Germinal center (tissue), 1 donor: Measurements from ENCODE around the gene EFNA3.

Source experiments
- DNase-seq: peaks from one replicate; pipeline ENCODE4 v3.0.0; 2012; ENCODE audit warnings: mixed read lengths, low spot score

Gene EFNA3

DNA sequence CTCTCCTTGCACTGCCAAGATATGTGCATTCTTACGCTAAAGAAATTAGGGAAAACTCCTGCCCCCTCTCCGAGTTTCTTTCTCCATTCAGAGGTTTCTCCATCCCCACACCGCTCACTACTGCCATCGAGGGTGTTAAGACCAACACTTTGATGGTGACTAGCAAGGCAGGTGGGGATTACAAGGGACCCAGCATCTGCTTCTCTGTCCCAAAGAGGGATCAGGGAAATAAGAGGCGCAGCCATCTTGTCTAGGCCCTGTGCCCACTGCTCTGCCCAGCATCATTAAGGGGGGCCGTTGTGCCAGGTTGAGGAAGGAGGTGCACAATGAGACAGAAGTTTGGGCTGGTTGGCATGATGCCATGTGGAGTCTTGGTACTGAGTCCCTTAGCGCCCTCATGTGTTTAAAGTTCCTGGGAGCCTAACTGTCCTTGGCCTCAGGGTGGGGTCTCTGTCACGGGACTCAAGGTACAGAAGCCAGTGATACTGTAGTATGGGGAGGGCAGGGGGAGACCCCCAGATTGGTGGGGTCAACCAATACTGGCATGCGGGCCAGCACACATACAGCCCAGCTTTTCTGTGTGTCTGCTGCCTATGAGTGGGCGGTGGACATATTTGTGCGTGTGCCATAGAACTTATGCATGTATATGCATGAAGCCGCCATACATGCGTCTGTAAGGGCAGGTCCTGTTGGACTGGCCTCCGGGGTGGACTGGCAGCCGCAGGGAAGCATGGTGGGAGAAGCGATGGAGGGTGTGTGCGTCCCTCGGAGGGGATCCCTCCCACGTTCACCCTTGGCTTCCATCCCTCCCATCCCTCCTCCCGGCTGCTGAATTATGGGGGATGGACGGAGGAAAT is 5.5 kb downstream of the EFNA3 start:
- DNase-seq = no peak

DNA sequence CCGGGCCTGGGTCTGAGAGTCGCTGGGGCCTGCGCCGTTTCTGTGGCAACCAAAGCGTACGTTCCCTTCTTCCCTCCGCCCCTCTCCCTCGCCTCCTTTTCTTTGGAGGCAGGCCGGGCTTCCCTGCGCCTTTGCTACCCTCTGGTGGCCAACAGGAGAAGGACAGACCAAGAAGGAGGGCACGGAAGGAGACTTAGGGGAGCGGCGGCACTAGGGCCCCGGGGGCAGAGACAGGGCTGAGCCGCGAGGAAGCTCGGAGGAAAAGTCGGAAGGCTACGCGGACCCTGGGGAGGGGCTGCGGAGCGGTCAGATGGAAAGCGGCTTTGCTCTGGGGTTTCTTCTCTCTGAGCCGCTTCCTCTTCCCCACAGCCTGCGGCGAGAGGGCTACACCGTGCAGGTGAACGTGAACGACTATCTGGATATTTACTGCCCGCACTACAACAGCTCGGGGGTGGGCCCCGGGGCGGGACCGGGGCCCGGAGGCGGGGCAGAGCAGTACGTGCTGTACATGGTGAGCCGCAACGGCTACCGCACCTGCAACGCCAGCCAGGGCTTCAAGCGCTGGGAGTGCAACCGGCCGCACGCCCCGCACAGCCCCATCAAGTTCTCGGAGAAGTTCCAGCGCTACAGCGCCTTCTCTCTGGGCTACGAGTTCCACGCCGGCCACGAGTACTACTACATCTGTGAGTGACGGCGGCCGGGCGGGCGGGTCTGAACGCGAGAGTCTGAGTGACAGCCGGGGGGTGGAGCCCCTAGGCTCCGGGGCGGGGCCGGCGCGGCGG is 6.3 kb downstream of the EFNA3 start:
- peak; percentile 94 for DNase-seq

DNA sequence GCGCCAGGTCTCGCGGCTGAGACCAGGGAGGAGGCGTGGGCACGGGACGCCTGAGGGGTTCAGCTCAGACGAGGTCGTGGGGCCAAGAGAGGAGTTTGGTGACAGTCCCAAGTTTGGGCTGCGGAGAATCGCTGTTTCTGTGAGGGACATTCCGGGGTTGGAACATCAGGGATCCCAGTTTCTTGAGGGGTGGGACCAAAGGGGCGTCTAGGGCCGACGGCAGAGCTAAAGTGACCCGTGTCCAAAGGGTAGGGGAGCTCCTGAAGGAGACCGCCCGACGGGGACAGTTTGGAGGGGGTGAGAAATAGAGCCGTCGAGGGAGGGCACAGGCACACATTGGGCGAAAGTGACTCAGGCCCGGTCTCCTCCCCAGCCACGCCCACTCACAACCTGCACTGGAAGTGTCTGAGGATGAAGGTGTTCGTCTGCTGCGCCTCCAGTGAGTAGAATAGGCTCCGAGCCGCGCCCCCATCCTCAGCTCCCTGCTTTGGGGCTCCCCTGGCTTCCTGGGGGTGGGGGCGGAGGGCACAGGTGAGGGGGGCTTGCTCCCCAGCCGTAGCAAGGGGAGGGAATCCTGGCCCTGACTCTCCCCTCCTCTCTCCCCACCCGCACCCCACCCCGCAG is 7.0 kb downstream of the EFNA3 start:
- DNase-seq = no peak

GRCh38 chr1:155086128-155086741 is 7.6 kb downstream of the EFNA3 start:
- DNase-seq = peak; percentile 85

DNA sequence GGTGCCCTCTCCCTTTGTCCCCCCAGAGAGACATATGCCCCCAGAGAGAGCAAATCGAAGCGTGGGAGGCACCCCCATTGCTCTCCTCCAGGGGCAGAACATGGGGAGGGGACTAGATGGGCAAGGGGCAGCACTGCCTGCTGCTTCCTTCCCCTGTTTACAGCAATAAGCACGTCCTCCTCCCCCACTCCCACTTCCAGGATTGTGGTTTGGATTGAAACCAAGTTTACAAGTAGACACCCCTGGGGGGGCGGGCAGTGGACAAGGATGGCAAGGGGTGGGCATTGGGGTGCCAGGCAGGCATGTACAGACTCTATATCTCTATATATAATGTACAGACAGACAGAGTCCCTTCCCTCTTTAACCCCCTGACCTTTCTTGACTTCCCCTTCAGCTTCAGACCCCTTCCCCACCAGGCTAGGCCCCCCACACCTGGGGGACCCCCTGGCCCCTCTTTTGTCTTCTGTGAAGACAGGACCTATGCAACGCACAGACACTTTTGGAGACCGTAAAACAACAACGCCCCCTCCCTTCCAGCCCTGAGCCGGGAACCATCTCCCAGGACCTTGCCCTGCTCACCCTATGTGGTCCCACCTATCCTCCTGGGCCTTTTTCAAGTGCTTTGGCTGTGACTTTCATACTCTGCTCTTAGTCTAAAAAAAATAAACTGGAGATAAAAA is 8.4 kb downstream of the EFNA3 start:
- DNase-seq = no peak

DNA sequence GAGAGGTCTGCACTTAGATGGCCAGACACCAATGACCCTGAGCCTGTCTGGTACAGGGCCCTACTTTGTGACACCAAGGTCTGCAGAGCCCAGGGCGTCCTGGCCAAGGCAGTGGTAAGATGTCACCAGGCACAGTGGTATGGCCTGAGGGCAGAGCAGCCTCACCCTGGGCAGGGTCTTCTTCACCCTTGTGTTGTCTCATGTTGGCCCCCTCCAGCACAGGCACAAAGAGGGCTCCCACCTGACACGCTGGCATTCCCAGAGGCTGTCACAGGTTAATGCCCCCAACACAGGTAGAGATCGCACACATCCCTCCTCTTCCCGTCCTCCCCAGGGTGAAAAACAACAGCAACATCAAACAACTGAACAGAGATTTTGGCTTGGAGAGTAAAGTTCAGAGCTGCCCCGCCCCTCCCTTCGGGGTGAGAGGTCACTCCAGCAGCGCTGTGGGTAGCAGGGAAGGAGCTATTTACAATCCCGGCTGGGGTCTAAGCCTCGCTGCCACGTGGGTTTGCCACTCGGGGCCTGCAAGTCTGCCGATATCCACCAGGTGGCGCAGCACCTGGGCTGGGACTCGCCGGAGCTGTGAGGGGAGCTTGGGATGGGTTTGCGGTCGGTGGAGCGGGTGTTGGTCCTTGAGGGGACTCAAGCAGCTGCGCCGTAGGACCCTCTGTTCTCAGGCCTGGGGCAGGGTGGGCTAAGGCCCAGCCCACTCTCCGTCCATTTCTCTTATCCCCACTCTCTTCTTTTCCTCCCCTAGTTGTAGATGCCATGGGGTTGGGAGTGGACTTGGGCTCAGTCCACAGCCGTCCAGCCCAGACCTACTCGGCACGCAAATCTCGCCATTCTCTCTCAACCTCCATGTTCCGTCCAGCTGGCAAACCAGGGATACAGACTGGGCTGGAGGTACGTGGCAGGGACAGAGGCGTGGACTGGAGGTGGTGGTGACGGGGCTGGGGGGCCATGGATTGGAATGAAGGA is 12.7 kb downstream of the EFNA3 start:
- DNase-seq = peak; percentile 80

DNA sequence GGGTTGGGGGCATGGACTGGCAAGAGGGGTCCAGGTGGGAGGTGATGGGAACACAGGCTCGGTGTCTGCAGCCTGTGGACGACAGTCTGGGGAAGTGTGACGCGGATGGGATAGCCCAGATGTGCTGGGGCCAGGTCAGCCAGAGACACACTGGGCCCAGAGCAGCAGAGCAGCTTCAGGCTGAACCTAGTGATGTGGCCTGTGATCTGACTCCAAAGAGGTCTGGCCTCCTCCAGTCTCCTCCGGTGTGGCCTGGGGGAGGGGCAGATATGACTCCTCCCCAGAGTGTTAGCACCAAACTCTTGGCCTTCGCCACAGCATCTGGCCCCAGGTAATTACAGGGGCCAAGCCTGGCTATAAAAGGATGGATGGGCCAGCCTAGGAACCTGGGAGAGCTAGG is 13.5 kb downstream of the EFNA3 start:
- DNase-seq = no peak

DNA sequence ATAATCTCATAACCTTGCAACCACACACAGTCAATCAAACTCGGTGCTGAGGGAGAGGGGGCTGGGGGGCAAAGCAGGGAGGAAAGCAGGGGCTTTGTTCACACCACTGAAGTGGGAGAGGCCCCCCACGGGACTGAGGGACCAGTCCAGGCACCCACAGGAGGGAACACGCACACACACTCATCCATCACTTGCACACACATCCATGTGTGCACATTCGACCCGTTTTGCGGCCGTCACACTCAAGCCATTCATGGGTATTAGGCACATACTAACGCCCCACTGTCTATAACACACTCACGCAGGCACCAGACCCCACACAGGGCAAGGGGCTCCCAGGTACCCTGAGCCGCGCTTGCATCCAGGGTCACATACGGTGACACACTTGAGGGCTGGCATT is 14.0 kb downstream of the EFNA3 start:
- no peak for DNase-seq

GRCh38 chr1:155093911-155094621 is 15.4 kb downstream of the EFNA3 start:
- no peak for DNase-seq

DNA sequence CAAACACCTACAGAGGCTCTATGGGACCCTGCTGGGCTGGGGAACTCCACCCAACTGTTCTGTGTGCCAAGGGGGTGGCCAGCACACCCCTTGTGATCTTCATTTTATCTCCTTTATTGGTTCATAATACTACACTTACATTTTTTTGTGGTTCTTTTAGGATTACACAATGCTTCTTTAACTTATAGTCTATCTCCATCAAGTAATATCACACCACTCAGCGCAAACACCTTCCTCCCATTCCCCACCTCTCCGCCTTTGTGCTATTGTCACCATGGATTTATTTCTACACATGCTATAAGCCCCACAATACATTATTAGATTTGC is 15.9 kb downstream of the EFNA3 start:
- DNase-seq = no peak

DNA sequence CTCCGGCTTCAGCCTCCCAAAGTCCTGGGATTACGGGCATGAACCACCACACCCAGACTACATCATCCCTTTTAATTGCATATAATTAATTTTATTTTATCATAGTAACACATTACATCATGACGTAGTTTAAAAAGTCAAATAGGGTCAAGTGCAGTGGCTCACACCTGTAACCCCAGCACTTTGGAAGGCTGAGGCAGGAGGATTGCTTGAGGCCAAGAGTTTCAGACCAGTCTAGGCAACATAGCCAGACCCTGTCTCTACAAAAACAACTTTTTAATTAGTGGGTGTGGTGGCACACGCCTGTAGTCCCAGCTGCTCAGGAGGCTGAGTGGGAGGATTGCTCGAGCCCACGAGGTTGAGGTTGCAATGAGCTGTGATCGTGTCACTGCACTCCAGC is 20.7 kb downstream of the EFNA3 start:
- no peak for DNase-seq

DNA sequence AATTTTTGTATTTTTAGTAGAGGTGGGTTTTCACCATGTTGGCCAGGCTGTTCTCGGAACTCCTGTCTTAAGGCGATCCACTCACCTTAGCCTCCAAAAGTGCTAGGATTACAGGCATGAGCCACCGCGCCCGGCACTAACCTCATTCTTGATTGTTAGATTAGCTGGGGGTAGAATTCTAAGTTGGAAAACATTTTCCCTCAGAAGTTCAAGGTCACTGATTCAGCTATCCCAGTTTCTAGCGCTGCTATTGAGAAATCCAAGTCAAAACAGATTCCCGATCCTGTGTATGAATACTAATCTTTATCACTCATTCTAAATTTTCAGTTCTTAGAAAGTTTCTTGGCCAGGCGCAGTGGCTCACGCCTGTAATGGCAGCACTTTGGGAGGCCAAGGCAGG is 24.7 kb downstream of the EFNA3 start:
- no peak for DNase-seq

GRCh38 chr1:155104605-155105534 is 26.2 kb downstream of the EFNA3 start:
- no peak for DNase-seq

GRCh38 chr1:155105604-155106011 is 27.0 kb downstream of the EFNA3 start:
- DNase-seq = no peak

- no peak for DNase-seq
These were observed 28.2 kb downstream of the EFNA3 start for GRCh38 chr1:155106862-155107261.

DNA sequence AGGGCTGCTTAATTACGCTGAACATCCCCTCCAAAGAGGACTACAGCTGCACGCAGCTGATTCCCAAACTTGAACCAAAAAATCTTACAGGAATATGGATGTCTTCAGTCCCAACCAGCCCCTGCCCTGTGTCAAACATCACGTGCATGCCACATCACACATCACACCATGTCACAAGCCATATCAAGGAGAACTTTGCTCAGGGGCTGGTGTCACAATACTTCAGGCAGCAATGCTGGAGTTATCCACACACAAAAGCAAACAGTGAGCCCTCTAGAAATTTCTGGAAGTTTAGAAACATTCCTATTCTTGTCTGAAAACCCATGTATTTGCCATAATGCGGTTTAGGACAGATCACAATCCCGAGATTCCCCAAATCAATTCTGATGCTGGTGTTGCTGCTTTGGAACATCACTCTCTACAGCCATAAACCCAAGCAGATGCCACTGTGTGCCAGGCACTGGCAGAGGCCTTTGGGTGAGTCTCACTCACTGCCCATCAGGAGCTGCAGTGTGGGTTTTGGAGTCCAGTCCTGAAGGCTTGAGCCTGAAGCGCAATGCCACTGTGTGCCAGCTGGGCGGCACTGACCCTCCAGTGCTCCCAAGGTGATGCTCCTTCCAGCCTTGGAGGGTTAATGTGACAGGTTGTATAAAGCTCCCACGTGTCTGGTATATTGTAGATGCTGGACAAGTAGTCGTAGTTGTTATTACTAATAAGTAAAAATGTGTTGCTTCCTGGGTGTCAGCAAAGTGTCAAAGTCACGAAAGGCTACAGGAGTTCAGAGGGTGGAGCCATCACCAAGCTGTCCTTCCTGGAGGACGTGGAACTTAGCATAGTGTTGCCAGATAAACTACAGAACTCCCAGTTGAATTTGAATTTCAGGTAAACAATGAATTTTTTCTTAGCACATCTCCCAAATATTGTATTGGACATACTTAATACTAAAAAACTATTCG is 28.9 kb downstream of the EFNA3 start:
- no peak for DNase-seq

GRCh38 chr1:155108296-155108695 is 29.7 kb downstream of the EFNA3 start:
- no peak for DNase-seq

- DNase-seq = no peak
These were observed 31.7 kb downstream of the EFNA3 start for GRCh38 chr1:155110381-155110780.
